ENCODE results near the gene ADGRD1. TPM values are rescaled to one million over a fixed set of nuclear protein-coding genes. Genes with fewer than 3 reads are reported as not detected.
A peak's percentile ranks its signal among the peaks of the same experiment; 100 is the strongest.

The ADGRD1 gene
- total RNA-seq, 3 donors from 2014 or later = 11.6 to 47.5 (median 18.7) TPM

DNA sequence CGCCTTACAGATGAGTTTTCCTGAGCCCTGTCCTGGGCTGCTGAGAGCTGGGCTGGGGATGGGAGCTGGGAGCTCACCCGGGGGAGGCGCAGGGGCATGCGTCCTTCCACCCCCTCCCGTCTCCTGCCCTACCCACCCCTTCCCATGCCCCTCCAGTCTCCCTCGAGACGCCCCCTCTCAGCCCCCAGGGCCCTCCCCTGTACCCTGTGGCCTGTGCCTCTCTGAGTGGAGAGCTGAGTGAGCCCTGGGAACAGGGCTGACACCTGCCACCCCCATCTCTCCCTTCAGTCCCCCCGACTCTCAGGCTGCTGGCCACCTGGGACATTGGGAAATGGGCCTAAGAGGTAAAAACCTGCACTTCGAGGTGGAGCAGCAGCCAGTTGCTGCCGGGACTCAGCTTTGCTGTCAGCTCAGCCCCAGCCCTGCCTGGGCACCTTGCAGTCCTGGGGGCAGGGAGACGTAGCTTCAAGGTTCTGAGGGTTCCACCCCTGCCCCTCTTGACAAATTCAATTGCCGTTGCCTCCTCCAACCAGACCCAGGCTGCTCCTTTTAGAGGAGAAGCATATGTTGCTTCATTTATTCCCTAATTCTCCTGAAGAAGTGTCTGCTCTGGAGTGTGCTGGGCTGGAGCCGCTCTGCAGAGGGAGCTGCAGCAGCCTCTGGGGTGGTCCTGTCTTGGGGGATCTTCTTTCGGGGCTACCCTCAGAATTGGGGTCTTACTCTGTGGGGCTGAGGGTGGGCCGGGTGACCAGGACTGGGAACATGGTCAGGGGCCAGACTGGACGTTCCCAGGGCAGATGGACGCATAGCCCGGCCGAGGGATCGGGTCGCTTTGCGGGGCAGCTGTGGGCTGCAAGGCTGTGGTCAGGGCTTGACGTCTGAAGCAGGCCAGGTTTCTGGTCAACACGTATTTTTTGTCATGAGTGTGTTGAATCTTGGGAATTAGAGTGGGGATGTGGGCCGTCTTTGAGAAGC, 141.4 kb downstream of the ADGRD1 start:
- peak in 1 of 2 donors; percentile 40 for DNase-seq (ENCODE audit: low spot score in 2 of 2)
- H3K27ac ChIP-seq = no peak overlapping the region
- H3K27me3 ChIP-seq = peaks cover 0 to 3% of the 10 kb centered on the region in 2 donors
- TF ChIP-seq POLR2AphosphoS5 (IDR thresholded peaks at IDR 0.05) = no peak
- TF ChIP-seq, protein P1, sequence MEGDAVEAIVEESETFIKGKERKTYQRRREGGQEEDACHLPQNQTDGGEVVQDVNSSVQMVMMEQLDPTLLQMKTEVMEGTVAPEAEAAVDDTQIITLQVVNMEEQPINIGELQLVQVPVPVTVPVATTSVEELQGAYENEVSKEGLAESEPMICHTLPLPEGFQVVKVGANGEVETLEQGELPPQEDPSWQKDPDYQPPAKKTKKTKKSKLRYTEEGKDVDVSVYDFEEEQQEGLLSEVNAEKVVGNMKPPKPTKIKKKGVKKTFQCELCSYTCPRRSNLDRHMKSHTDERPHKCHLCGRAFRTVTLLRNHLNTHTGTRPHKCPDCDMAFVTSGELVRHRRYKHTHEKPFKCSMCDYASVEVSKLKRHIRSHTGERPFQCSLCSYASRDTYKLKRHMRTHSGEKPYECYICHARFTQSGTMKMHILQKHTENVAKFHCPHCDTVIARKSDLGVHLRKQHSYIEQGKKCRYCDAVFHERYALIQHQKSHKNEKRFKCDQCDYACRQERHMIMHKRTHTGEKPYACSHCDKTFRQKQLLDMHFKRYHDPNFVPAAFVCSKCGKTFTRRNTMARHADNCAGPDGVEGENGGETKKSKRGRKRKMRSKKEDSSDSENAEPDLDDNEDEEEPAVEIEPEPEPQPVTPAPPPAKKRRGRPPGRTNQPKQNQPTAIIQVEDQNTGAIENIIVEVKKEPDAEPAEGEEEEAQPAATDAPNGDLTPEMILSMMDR (IDR thresholded peaks at IDR 0.05) = no peak
- TF ChIP-seq POLR2A (IDR thresholded peaks at IDR 0.05) = no peak
- no peaks in the 10 kb centered on the region for H3K36me3 ChIP-seq
- no peaks in the 10 kb centered on the region for H3K9me3 ChIP-seq
- no peaks in the 10 kb centered on the region for H3K4me1 ChIP-seq
- H3K4me3 ChIP-seq = no peak overlapping the region
- intact Hi-C loops (cut with DNase I; ENCODE audit: low total_unique reads) = no loop called here

DNA sequence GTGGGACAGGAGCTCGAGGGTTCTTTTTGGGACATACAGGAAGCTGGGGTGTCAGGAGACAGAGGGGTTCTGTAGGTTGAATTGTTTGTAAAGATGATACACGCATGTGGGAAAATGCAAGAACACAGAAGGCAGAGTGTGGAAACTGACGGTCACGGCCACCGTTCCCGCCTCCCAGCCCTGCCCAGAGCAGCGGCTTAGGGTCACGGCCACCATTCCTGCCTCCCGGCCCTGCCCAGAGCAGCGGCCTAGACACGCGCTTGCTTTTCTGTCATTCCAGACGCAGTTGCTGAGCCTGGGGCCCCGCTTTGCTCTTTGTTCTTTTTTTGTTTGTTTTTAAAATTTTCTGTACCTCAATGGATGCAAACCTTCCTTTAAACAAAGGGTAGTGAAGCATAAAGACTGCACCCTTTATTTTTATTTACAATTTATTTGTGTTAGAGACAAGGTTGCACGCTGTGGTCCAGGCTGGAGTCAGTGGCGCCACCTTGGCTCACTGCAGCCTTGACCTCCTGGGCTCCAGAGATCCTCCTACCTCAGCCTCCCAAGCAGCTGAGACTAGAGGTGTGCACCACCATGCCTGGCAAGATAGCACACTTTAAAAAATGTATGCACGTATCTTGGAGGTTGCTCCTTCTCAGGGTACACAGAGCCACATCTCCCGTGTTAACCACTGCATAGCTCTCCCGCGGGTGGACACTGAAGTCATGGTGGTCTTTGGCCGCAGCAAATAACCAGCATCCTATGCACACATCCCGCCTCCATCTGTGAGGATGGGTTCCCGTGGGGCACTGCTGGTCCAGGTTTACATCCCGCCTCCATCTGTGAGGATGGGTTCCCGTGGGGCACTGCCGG, 142.3 kb downstream of the ADGRD1 start:
- intact Hi-C loops (cut with DNase I; ENCODE audit: low total_unique reads) = no loop called here
- Histone ChIP-seq H3K27ac (no peak overlapping the region), H3K4me3 (no peak overlapping the region), H3K27me3 (peaks cover 0 to 3% of the 10 kb centered on the region in 2 donors), H3K9me3 (no peaks in the 10 kb centered on the region), H3K36me3 (no peaks in the 10 kb centered on the region), H3K4me1 (no peaks in the 10 kb centered on the region)
- TF ChIP-seq POLR2A (IDR thresholded peaks at IDR 0.05) (no peak), POLR2AphosphoS5 (IDR thresholded peaks at IDR 0.05) (no peak)
- TF ChIP-seq, protein P1 (IDR thresholded peaks at IDR 0.05) = no peak
- DNase-seq (ENCODE audit: low spot score in 2 of 2) = peak in 1 of 2 donors; percentile 10

DNA sequence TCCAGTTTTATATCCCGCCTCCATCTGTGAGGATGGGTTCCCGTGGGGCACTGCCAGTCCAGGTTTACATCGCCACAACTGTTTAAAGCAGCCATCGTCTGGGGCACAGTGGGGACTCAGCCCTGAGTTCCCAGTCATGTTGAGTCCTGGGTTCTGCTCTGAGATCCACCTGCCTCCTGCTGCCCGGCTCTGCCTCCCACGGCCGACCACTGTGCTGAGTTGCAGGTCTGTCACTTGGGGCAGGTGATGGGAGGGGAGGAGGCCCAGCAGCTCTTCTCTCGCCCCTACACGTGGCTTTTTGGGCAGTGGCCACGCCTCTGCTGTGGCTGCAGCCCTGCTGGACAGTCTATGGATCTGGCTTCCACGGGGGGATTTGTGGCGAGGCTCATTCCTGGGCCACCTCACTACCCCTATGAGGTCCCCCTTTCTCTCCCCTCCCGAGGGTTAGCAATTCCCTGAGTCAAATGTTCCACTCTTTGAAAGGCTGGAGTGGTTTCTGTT, 143.0 kb downstream of the ADGRD1 start:
- TF ChIP-seq POLR2AphosphoS5 (IDR thresholded peaks at IDR 0.05) (no peak), POLR2A (IDR thresholded peaks at IDR 0.05) (no peak)
- TF ChIP-seq, protein P1 (IDR thresholded peaks at IDR 0.05) = no peak
- Histone ChIP-seq H3K4me3 (no peak overlapping the region), H3K36me3 (no peaks in the 10 kb centered on the region), H3K27ac (no peak overlapping the region), H3K4me1 (no peaks in the 10 kb centered on the region), H3K27me3 (peaks cover 0 to 3% of the 10 kb centered on the region in 2 donors), H3K9me3 (no peaks in the 10 kb centered on the region)
- intact Hi-C loops (cut with DNase I; ENCODE audit: low total_unique reads) = no loop called here
- DNase-seq (ENCODE audit: low spot score in 2 of 2) = peak in 1 of 2 donors; percentile 39

DNA sequence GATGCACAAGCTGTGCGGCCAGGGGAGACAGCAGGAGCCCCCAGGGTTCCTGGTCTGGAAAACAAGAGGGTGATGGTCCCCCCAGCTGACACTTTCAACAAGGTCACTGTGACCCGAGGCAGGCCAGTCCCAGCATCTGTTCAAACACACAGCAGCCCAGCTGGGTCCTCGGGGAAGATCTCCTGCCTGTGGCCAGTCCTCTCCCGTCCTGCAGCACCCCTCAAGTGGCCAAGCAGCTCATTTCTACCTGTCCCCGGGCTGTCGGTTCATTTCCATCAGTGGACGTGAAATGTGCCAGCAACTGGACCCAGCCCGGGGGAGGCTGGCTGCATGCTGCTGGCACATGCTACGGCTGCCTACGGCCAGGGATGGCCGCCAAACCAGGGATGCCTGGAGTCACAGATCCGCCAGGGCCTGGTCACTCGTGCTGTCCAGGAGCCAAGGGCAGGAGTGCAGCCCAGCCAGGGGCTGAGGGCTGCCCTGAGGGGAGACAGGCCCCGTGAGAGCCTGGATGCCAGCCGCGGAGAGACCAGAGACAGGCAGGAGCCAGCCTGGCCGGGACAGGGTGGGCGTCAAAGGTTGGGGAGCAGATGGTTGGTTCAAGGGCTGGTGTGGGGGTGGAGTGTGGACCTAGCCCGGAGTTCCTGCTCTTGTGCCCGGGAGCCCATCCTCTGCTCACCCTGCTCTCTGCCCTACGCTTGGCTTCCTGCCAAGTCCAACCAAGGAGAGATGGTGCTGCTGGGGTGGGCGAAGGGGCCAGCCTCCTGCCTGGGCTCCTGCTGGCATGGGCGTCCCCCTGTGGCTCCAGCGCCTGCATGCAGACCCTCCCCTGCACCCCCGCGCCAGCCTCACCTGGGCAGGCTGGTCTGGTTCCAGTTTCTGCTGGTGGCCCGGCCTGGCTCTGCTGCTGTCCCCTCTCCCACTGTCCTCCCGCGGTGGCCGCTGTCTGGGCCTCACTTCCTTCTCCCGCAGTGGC, 143.8 kb downstream of the ADGRD1 start:
- TF ChIP-seq POLR2A (IDR thresholded peaks at IDR 0.05) = no peak
- TF ChIP-seq, protein P1 (IDR thresholded peaks at IDR 0.05) = no peak
- no peak for TF ChIP-seq POLR2AphosphoS5 (IDR thresholded peaks at IDR 0.05)
- Histone ChIP-seq H3K4me3 (no peak overlapping the region), H3K4me1 (no peaks in the 10 kb centered on the region), H3K27me3 (peaks cover 0 to 3% of the 10 kb centered on the region in 2 donors), H3K27ac (no peak overlapping the region), H3K36me3 (no peaks in the 10 kb centered on the region), H3K9me3 (no peaks in the 10 kb centered on the region)
- DNase-seq (ENCODE audit: low spot score in 2 of 2) = peak in 1 of 2 donors; percentile 38
- intact Hi-C loops (cut with DNase I; ENCODE audit: low total_unique reads) = no loop called here

Measured in breast epithelium (tissue), 4 donors.